Lung (tissue), 12 donors: ENCODE results near the gene EDNRB. TPM values are rescaled to one million over a fixed set of nuclear protein-coding genes. Genes with fewer than 3 reads are reported as not detected.

ENCODE experiments used
- ATAC-seq: fragments of 200-7000 bp; cut with Tn5 transposase; one replicate; pipeline ENCODE4 v1.9.1; 2020; ENCODE audit warnings: moderate number of reproducible peaks; ENCODE audit not compliant: insufficient read depth, low FRiP score
- DNase-seq, 3 donors: peaks; one replicate each; pipeline ENCODE4 v3.0.0-alpha.2; 2013 to 2017
- H3K27ac ChIP-seq, 2 donors: one replicate each; pipeline ENCODE4 v1.5.1; 2013; ENCODE audit warnings: mild to moderate bottlenecking in 2 of 2, moderate library complexity in 2 of 2, control low read depth in 1 of 2, inconsistent platforms in 1 of 2, low read depth in 1 of 2, low read length in 1 of 2
- H3K27me3 ChIP-seq, 3 donors: one replicate each; pipeline ENCODE4 v1.5.1; 2013; ENCODE audit warnings: low read length in 2 of 3; ENCODE audit not compliant: control insufficient read depth in 3 of 3, insufficient read depth in 3 of 3
- H3K36me3 ChIP-seq, 4 donors: one replicate each; pipeline ENCODE4 v1.5.1; 2013; ENCODE audit warnings: low read length in 4 of 4, mild to moderate bottlenecking in 1 of 4, moderate library complexity in 1 of 4; ENCODE audit not compliant: control insufficient read depth in 4 of 4, insufficient read depth in 4 of 4
- H3K4me1 ChIP-seq, 5 donors: one replicate each; pipeline ENCODE4 v1.5.1; 2013; ENCODE audit warnings: low read length in 5 of 5, mild to moderate bottlenecking in 2 of 5, moderate library complexity in 1 of 5; ENCODE audit not compliant: control insufficient read depth in 5 of 5, insufficient read depth in 5 of 5
- H3K4me3 ChIP-seq: one replicate; pipeline ENCODE4 v1.5.1; 2013; ENCODE audit warnings: mild to moderate bottlenecking, control low read depth, moderate library complexity
- H3K9ac ChIP-seq, 2 donors: one replicate each; pipeline ENCODE4 v1.5.1; 2013; ENCODE audit warnings: low read length in 2 of 2, control low read depth in 1 of 2; ENCODE audit not compliant: insufficient read depth in 1 of 2
- H3K9me3 ChIP-seq, 4 donors: one replicate each; pipeline ENCODE4 v1.5.1; 2013; ENCODE audit warnings: low read length in 3 of 4, mild to moderate bottlenecking in 1 of 4, moderate library complexity in 1 of 4; ENCODE audit not compliant: control insufficient read depth in 4 of 4, insufficient read depth in 3 of 4
- CTCF ChIP-seq: IDR thresholded peaks from 2 replicates; pipeline ENCODE4 v1.5.1; 2012; ENCODE audit warnings: mild to moderate bottlenecking; ENCODE audit errors: control extremely low read depth, extremely low read depth
- WGBS, 2 donors: extraction: QIAGEN DNeasy Blood & Tissue Kit; methylation state at CpG; one replicate each; pipeline ENCODE4 v1.1.7; 2013; 5-methylcytosine and 5-hydroxymethylcytosine counted together
- polyA plus RNA-seq, 2 donors: library from polyadenylated mRNA; stranded (reverse); fragments of 200-250 nt; gene quantifications; one replicate each; pipeline ENCODE4 v1.2.1, GENCODE V29; 2013
- total RNA-seq, 2 donors: library from RNA; depleted of rRNA in 1 of 2; stranded (reverse); fragments of >200 nt in 1 of 2; gene quantifications; one replicate each; pipeline ENCODE4 v1.2.1, GENCODE V29; 2014 to 2021
- donor health status: control.
- donor health status: control.
- donor health status: Bipolar disorder and iron deficiency.
- donor health status: healthy.
- donor health status: DM: yes; HTN: yes; CAD: no.

The EDNRB gene
- total and polyA plus RNA-seq, 4 donors: 23.2 to 155 (median 53.4) TPM

GRCh38 chr13:77876176-77876575 is 42.5 kb downstream of the EDNRB start:
- DNase-seq: peak in 2 of 3 donors; percentile 41 to 43
- no peaks in the 10 kb centered on the region for H3K27me3 ChIP-seq
- H3K9ac ChIP-seq: no peak overlapping the region
- H3K9me3 ChIP-seq: no peaks in the 10 kb centered on the region
- H3K4me3 ChIP-seq: no peak overlapping the region
- no peak overlapping the region for H3K27ac ChIP-seq
- 47 to 81% methylated on average over 2 of the region's 2 CpGs for WGBS, 2 donors
- H3K36me3 ChIP-seq: no peaks in the 10 kb centered on the region
- TF ChIP-seq CTCF: no peak
- H3K4me1 ChIP-seq: peaks cover 0 to 5% (median 0%) of the 10 kb centered on the region in 5 donors
- ATAC-seq: no peak

- Histone ChIP-seq H3K27ac (no peak overlapping the region), H3K4me1 (peaks cover 0 to 5% (median 0%) of the 10 kb centered on the region in 5 donors), H3K36me3 (no peaks in the 10 kb centered on the region), H3K27me3 (no peaks in the 10 kb centered on the region), H3K9me3 (no peaks in the 10 kb centered on the region), H3K9ac (no peak overlapping the region), H3K4me3 (no peak overlapping the region)
- TF ChIP-seq CTCF: no peak
- ATAC-seq (no peak), DNase-seq (no peak)
- WGBS, 2 donors: 51 to 80% methylated on average over 4 of the region's 4 CpGs
Observed at GRCh38 chr13:77874406-77874805, 44.2 kb downstream of the EDNRB start.

- TF ChIP-seq CTCF: no peak
- Histone ChIP-seq H3K9me3 (peaks cover 0 to 4% (median under 1%) of the 10 kb centered on the region in 4 donors), H3K4me1 (peaks cover 0 to 5% (median 0%) of the 10 kb centered on the region in 5 donors), H3K4me3 (no peak overlapping the region), H3K36me3 (no peaks in the 10 kb centered on the region), H3K27me3 (no peaks in the 10 kb centered on the region), H3K27ac (no peak overlapping the region), H3K9ac (no peak overlapping the region)
- DNase-seq: no peak
- 71 to 81% methylated on average over 5 of the region's 5 CpGs for WGBS, 2 donors
- ATAC-seq: no peak
Observed at GRCh38 chr13:77872995-77873394, 45.6 kb downstream of the EDNRB start.

GRCh38 chr13:77871596-77871995 is 47.0 kb downstream of the EDNRB start:
- H3K27ac ChIP-seq: no peak overlapping the region
- H3K4me1 ChIP-seq: peaks cover 0 to 5% (median 0%) of the 10 kb centered on the region in 5 donors
- no peaks in the 10 kb centered on the region for H3K36me3 ChIP-seq
- H3K9me3 ChIP-seq: peaks cover 0 to 10% (median 1%) of the 10 kb centered on the region in 4 donors
- DNase-seq (no peak), ATAC-seq (no peak)
- no peak for TF ChIP-seq CTCF
- H3K27me3 ChIP-seq: no peaks in the 10 kb centered on the region
- H3K9ac ChIP-seq: no peak overlapping the region
- no peak overlapping the region for H3K4me3 ChIP-seq
